Measurements from ENCODE around the gene DPYSL3. TPM values are rescaled to one million over a fixed set of nuclear protein-coding genes. Genes with fewer than 3 reads are reported as not detected.
A peak's percentile ranks its signal among the peaks of the same experiment; 100 is the strongest.

The DPYSL3 gene
- total RNA-seq, 4 donors from 2014 or later, result 38.9 to 68.0 (median 50.0) TPM

GRCh38 chr5:147426640-147427327, 83.1 kb downstream of the DPYSL3 start:
- H3K27ac ChIP-seq, result peak overlapping the region in 1 of 4 donors; percentile 29
- WGBS, 2 donors, result 76 to 78% methylated on average over 3 of the region's 3 CpGs
- DNase-seq (ENCODE audit: low spot score in 2 of 2), result no peak
- H3K9me3 ChIP-seq, result no peaks in the 10 kb centered on the region
- peaks cover 0 to 34% (median 4%) of the 10 kb centered on the region in 4 donors for H3K4me1 ChIP-seq
- H3K4me3 ChIP-seq, result no peak overlapping the region
- TF ChIP-seq CTCF (IDR thresholded peaks at IDR 0.05), result no peak
- no peak for TF ChIP-seq EP300 (IDR thresholded peaks at IDR 0.05)
- no peak for TF ChIP-seq POLR2A (IDR thresholded peaks at IDR 0.05)
- peaks cover 0 to 23% (median 0%) of the 10 kb centered on the region in 3 donors for H3K36me3 ChIP-seq
- no peaks in the 10 kb centered on the region for H3K27me3 ChIP-seq

- Histone ChIP-seq H3K36me3 (peaks cover 0 to 25% (median 0%) of the 10 kb centered on the region in 3 donors), H3K9me3 (no peaks in the 10 kb centered on the region), H3K27ac (no peak overlapping the region), H3K4me3 (no peak overlapping the region), H3K4me1 (peaks cover 0 to 15% (median 6%) of the 10 kb centered on the region in 4 donors), H3K27me3 (no peaks in the 10 kb centered on the region)
- TF ChIP-seq POLR2A (IDR thresholded peaks at IDR 0.05) (no peak), EP300 (IDR thresholded peaks at IDR 0.05) (no peak), CTCF (IDR thresholded peaks at IDR 0.05) (no peak)
- no peak for DNase-seq (ENCODE audit: low spot score in 2 of 2)
- 88 to 89% methylated on average over 2 of the region's 2 CpGs for WGBS, 2 donors
Observed at GRCh38 chr5:147418613-147419012, 91.3 kb downstream of the DPYSL3 start.

- 53% methylated on average over 5 of the region's 5 CpGs for WGBS, 2 donors
- Histone ChIP-seq H3K27me3 (no peaks in the 10 kb centered on the region), H3K9me3 (no peaks in the 10 kb centered on the region), H3K4me3 (no peak overlapping the region), H3K36me3 (peaks cover 0 to 28% (median 0%) of the 10 kb centered on the region in 3 donors), H3K27ac (no peak overlapping the region), H3K4me1 (peaks cover 0 to 17% (median 6%) of the 10 kb centered on the region in 4 donors)
- peak in 1 of 2 donors; percentile 47 for DNase-seq (ENCODE audit: low spot score in 2 of 2)
- TF ChIP-seq CTCF (IDR thresholded peaks at IDR 0.05) (no peak), POLR2A (IDR thresholded peaks at IDR 0.05) (no peak), EP300 (IDR thresholded peaks at IDR 0.05) (peak in 1 of 2 donors; percentile 62)
Observed at GRCh38 chr5:147417135-147417813, 92.6 kb downstream of the DPYSL3 start.

GRCh38 chr5:147415651-147416050, 94.2 kb downstream of the DPYSL3 start:
- no peak overlapping the region for H3K4me3 ChIP-seq
- WGBS, 2 donors, result 95 to 100% methylated on average over 3 of the region's 3 CpGs
- H3K9me3 ChIP-seq, result no peaks in the 10 kb centered on the region
- no peak for TF ChIP-seq EP300 (IDR thresholded peaks at IDR 0.05)
- no peak for TF ChIP-seq CTCF (IDR thresholded peaks at IDR 0.05)
- H3K4me1 ChIP-seq, result peaks cover 0 to 33% (median 6%) of the 10 kb centered on the region in 4 donors
- no peaks in the 10 kb centered on the region for H3K27me3 ChIP-seq
- H3K27ac ChIP-seq, result no peak overlapping the region
- H3K36me3 ChIP-seq, result peaks cover 0 to 32% (median 0%) of the 10 kb centered on the region in 3 donors
- DNase-seq (ENCODE audit: low spot score in 2 of 2), result no peak

- Histone ChIP-seq H3K9me3 (no peaks in the 10 kb centered on the region), H3K27me3 (no peaks in the 10 kb centered on the region), H3K36me3 (peaks cover 0 to 36% (median 0%) of the 10 kb centered on the region in 3 donors), H3K4me1 (peaks cover 0 to 38% (median 6%) of the 10 kb centered on the region in 4 donors), H3K27ac (no peak overlapping the region), H3K4me3 (no peak overlapping the region)
- DNase-seq (ENCODE audit: low spot score in 2 of 2), result no peak
- 52 to 87% methylated on average over 3 of the region's 3 CpGs for WGBS, 2 donors
- no peak for TF ChIP-seq POLR2A (IDR thresholded peaks at IDR 0.05)
- TF ChIP-seq EP300 (IDR thresholded peaks at IDR 0.05), result no peak
- no peak for TF ChIP-seq CTCF (IDR thresholded peaks at IDR 0.05)
Observed at GRCh38 chr5:147413266-147413665, 96.6 kb downstream of the DPYSL3 start.

Data from tibial nerve (tissue), 4 donors.